Nephron (organoid): ENCODE measurements around the gene SPAM1.

ENCODE experiments used
- H3K27ac Mint-ChIP-seq, 3 experiments: 2 replicates each; pipeline ENCODE4 v1.8.0; 2020; ENCODE audit warnings: mixed read lengths in 3 of 3, mild to moderate bottlenecking in 2 of 3, moderate library complexity in 1 of 3
- H3K27me3 Mint-ChIP-seq: 2 replicates; pipeline ENCODE4 v1.8.0; 2021; ENCODE audit warnings: low read depth, mild to moderate bottlenecking, moderate library complexity, mixed read lengths
- H3K36me3 Mint-ChIP-seq: 2 replicates; pipeline ENCODE4 v1.8.0; 2020; ENCODE audit warnings: low read depth, mixed read lengths
- H3K4me1 Mint-ChIP-seq: 2 replicates; pipeline ENCODE4 v1.8.0; 2020; ENCODE audit warnings: mixed read lengths
- H3K4me3 Mint-ChIP-seq, 3 experiments: 2 replicates each; pipeline ENCODE4 v1.8.0; 2020; ENCODE audit warnings: mild to moderate bottlenecking in 3 of 3, mixed read lengths in 3 of 3, moderate library complexity in 2 of 3
- H3K9me3 Mint-ChIP-seq: 2 replicates; pipeline ENCODE4 v1.8.0; 2020; ENCODE audit warnings: mixed read lengths
- CTCF ChIP-seq, 3 experiments: fragments of 200-600 bp; sonication (generic); IDR thresholded peaks; one replicate each; pipeline ENCODE4 v1.5.0; 2021; ENCODE audit warnings: antibody characterized with exemption in 3 of 3; ENCODE audit not compliant: unreplicated experiment in 3 of 3

Gene SPAM1

GRCh38 chr7:123939784-123940183, 14.7 kb downstream of the SPAM1 start:
- Mint-ChIP-seq H3K4me1 (no peaks in the 10 kb centered on the region), H3K27ac (no peak overlapping the region), H3K9me3 (peaks cover 5% of the 10 kb centered on the region), H3K36me3 (no peaks in the 10 kb centered on the region), H3K4me3 (no peak overlapping the region), H3K27me3 (peaks cover 4% of the 10 kb centered on the region)
- no peak for TF ChIP-seq CTCF (IDR thresholded peaks at IDR 0.05; ENCODE audit: unreplicated experiment in 3 of 3)

GRCh38 chr7:123941391-123942180, 16.5 kb downstream of the SPAM1 start:
- H3K4me3 Mint-ChIP-seq: no peak overlapping the region
- no peaks in the 10 kb centered on the region for H3K36me3 Mint-ChIP-seq
- no peak overlapping the region for H3K27ac Mint-ChIP-seq
- H3K4me1 Mint-ChIP-seq: no peaks in the 10 kb centered on the region
- H3K9me3 Mint-ChIP-seq: peaks cover 2% of the 10 kb centered on the region
- H3K27me3 Mint-ChIP-seq: peaks cover 4% of the 10 kb centered on the region
- TF ChIP-seq CTCF (IDR thresholded peaks at IDR 0.05; ENCODE audit: unreplicated experiment in 3 of 3): no peak

- H3K36me3 Mint-ChIP-seq: no peaks in the 10 kb centered on the region
- no peak for TF ChIP-seq CTCF (IDR thresholded peaks at IDR 0.05; ENCODE audit: unreplicated experiment in 3 of 3)
- H3K4me3 Mint-ChIP-seq: no peak overlapping the region
- peaks cover 4% of the 10 kb centered on the region for H3K27me3 Mint-ChIP-seq
- H3K27ac Mint-ChIP-seq: no peak overlapping the region
- no peaks in the 10 kb centered on the region for H3K4me1 Mint-ChIP-seq
- H3K9me3 Mint-ChIP-seq: no peaks in the 10 kb centered on the region
These were observed 19.4 kb downstream of the SPAM1 start for GRCh38 chr7:123944395-123944794.

- Mint-ChIP-seq H3K36me3 (no peaks in the 10 kb centered on the region), H3K4me3 (no peak overlapping the region), H3K27ac (no peak overlapping the region), H3K9me3 (no peaks in the 10 kb centered on the region), H3K4me1 (no peaks in the 10 kb centered on the region), H3K27me3 (peaks cover 4% of the 10 kb centered on the region)
- no peak for TF ChIP-seq CTCF (IDR thresholded peaks at IDR 0.05; ENCODE audit: unreplicated experiment in 3 of 3)
These were observed 20.9 kb downstream of the SPAM1 start for GRCh38 chr7:123945938-123946337.

GRCh38 chr7:123948136-123948535, 23.1 kb downstream of the SPAM1 start:
- TF ChIP-seq CTCF (IDR thresholded peaks at IDR 0.05; ENCODE audit: unreplicated experiment in 3 of 3): no peak
- no peaks in the 10 kb centered on the region for H3K27me3 Mint-ChIP-seq
- no peak overlapping the region for H3K27ac Mint-ChIP-seq
- no peaks in the 10 kb centered on the region for H3K36me3 Mint-ChIP-seq
- no peaks in the 10 kb centered on the region for H3K9me3 Mint-ChIP-seq
- H3K4me3 Mint-ChIP-seq: no peak overlapping the region
- no peaks in the 10 kb centered on the region for H3K4me1 Mint-ChIP-seq

- Mint-ChIP-seq H3K27me3 (no peaks in the 10 kb centered on the region), H3K9me3 (no peaks in the 10 kb centered on the region), H3K27ac (no peak overlapping the region), H3K4me3 (no peak overlapping the region), H3K4me1 (no peaks in the 10 kb centered on the region), H3K36me3 (no peaks in the 10 kb centered on the region)
- TF ChIP-seq CTCF (IDR thresholded peaks at IDR 0.05; ENCODE audit: unreplicated experiment in 3 of 3): no peak
These were observed 33.2 kb downstream of the SPAM1 start for GRCh38 chr7:123958186-123958703.
